Tibial artery (tissue), 4 donors: Measurements from ENCODE around the gene PAPOLA.

Source experiments
- DNase-seq, 2 donors: peaks; one replicate each; pipeline ENCODE4 v3.0.0-alpha.2; 2019
- H3K27ac ChIP-seq, 2 donors: fragments of 200-600 bp; sonication (generic) in 1 of 2; 1 replicate in 1 of 2; 2 replicates in 1 of 2; pipeline ENCODE4 v1.5.1; 2018 to 2019; ENCODE audit warnings: mild to moderate bottlenecking in 1 of 2
- H3K27me3 ChIP-seq, 2 donors: fragments of 200-600 bp; sonication (generic) in 1 of 2; one replicate each; pipeline versions ENCODE4 v1.5.1 to v1.6.0; 2016 to 2019
- H3K36me3 ChIP-seq, 3 donors: fragments of 200-600 bp; sonication (generic) in 2 of 3; one replicate each; pipeline ENCODE4 v1.5.1; 2016 to 2019; ENCODE audit warnings: mild to moderate bottlenecking in 2 of 3
- H3K4me1 ChIP-seq, 4 donors: fragments of 200-600 bp; sonication (generic) in 2 of 4; 1 replicate in 3 of 4; 2 replicates in 1 of 4; pipeline ENCODE4 v1.5.1; 2016 to 2019
- H3K4me3 ChIP-seq, 2 donors: fragments of 200-600 bp; sonication (generic) in 1 of 2; 1 replicate in 1 of 2; 2 replicates in 1 of 2; pipeline ENCODE4 v1.5.1; 2018 to 2019; ENCODE audit warnings: mild to moderate bottlenecking in 2 of 2
- H3K9me3 ChIP-seq, 3 donors: fragments of 200-600 bp; sonication (generic) in 1 of 3; one replicate each; pipeline ENCODE4 v1.5.1; 2016 to 2019
- intact Hi-C: fragments of 100-400 bp; cut with DNase I; formaldehyde crosslinking; loops from one replicate; pipeline ENCODE4 v1.15.0; 2023; ENCODE audit warnings: low total_unique reads
- TF ChIP-seq, protein P1 (sequence below), 2 experiments: fragments of 200-600 bp in 1 of 2; fragments of 450-650 bp in 1 of 2; IDR thresholded peaks; one replicate each; pipeline ENCODE4 v1.5.1; 2017 to 2019; ENCODE audit warnings: antibody characterized with exemption in 2 of 2, mild to moderate bottlenecking in 1 of 2, moderate library complexity in 1 of 2

The PAPOLA gene

DNA sequence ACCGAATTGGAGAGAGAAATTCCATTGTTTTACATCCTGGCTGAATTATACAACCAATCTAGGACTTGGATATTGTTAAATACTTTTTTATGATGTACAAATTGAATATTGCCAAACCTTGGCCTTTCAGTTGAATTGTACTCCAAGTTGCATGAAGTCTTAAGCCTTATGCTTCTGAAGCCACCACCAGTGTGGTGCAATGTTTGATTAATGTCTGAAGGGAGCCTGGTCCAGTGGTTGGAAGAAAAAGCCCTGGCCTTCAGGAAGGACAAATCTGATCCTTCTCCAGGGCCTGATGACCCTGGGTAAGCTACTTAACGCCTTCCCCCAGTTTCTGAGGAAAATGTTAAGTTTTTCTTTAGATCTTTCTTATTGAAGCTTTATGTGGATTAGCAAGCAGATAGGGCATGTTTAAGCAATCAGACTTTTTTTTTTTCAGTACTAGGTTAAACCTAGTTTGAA, 72.0 kb downstream of the PAPOLA start:
- no peak overlapping the region for H3K4me3 ChIP-seq
- intact Hi-C loops = no loop called here
- H3K36me3 ChIP-seq = peaks cover 0 to 5% (median 0%) of the 10 kb centered on the region in 3 donors
- DNase-seq = no peak
- H3K27me3 ChIP-seq = no peaks in the 10 kb centered on the region
- H3K27ac ChIP-seq = no peak overlapping the region
- H3K4me1 ChIP-seq = peaks cover 0 to 28% (median 19%) of the 10 kb centered on the region in 4 donors
- H3K9me3 ChIP-seq = no peaks in the 10 kb centered on the region
- TF ChIP-seq, protein P1, sequence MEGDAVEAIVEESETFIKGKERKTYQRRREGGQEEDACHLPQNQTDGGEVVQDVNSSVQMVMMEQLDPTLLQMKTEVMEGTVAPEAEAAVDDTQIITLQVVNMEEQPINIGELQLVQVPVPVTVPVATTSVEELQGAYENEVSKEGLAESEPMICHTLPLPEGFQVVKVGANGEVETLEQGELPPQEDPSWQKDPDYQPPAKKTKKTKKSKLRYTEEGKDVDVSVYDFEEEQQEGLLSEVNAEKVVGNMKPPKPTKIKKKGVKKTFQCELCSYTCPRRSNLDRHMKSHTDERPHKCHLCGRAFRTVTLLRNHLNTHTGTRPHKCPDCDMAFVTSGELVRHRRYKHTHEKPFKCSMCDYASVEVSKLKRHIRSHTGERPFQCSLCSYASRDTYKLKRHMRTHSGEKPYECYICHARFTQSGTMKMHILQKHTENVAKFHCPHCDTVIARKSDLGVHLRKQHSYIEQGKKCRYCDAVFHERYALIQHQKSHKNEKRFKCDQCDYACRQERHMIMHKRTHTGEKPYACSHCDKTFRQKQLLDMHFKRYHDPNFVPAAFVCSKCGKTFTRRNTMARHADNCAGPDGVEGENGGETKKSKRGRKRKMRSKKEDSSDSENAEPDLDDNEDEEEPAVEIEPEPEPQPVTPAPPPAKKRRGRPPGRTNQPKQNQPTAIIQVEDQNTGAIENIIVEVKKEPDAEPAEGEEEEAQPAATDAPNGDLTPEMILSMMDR (IDR thresholded peaks at IDR 0.05) = no peak

DNA sequence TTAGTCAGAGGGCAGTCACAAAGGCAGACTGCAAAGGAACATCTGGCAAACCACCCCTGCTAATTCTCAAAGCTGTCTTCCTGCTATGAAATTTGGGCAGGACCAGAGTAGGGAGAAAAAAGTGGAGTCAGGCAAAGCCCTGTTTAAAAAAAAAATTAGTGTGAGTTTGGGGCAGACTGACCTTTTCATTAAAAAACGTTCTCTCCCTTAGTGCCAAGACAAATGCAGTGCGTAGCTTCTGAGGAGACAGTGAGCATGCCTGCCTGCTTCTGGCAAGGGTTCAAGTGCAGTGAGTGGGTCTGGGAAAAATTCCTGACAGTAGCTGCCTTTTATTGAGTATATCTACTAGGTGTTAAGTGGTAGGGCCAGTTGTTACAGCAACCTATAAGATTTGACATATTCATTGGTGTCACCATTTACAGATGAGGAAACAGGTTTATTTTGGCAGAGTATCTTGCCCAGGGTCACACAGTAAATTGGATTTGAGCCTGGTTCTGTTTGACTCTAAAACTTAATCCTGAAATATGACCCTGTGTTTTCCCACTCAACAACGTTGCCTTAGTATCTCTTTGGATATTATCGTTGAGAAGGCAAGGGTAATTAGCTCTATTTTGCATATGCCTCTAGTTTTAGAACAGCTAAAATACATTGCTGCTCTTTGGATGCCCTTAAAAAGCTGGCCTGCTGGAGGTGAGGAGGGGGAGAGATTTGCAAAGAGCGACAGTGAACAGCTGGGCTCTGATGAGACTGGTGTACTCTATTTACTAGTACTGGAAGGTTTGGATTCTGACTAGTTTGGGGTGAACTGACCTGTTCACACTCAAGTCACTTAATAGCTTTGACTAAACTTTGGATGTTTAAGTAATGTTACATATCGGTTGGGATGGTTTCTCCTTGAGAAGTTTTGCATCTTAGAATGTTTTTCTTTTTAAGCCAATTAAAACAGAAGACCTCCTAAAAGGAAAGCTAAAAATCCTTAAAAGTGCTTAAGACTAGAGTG, 72.8 kb downstream of the PAPOLA start:
- DNase-seq = no peak
- TF ChIP-seq, protein P1 (IDR thresholded peaks at IDR 0.05) = no peak
- peaks cover 0 to 5% (median 0%) of the 10 kb centered on the region in 3 donors for H3K36me3 ChIP-seq
- no peak overlapping the region for H3K4me3 ChIP-seq
- H3K9me3 ChIP-seq = no peaks in the 10 kb centered on the region
- intact Hi-C loops = no loop called here
- no peak overlapping the region for H3K27ac ChIP-seq
- no peaks in the 10 kb centered on the region for H3K27me3 ChIP-seq
- H3K4me1 ChIP-seq = peaks cover 0 to 28% (median 19%) of the 10 kb centered on the region in 4 donors

DNA sequence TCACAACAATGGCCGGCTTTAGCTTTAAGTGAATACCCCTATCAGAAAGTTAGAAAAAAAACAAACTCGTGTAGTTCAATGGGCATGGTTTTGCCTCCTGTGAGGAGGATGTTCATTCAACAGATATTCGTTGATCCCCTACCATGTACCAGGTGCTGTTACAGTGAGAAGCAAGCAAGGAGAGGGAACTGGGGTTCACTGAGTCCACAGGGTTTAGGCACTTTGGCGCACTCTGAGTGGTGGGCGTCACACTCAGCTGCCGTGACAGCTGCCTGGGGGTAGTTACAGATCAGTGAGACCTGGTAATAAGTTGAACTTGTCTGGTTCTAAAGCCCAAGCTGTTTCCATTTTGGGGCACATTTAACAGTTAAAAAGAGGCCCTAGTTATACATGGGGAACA, 74.2 kb downstream of the PAPOLA start:
- Histone ChIP-seq H3K4me3 (no peak overlapping the region), H3K4me1 (peaks cover 0 to 28% (median 19%) of the 10 kb centered on the region in 4 donors), H3K36me3 (no peaks in the 10 kb centered on the region), H3K9me3 (no peaks in the 10 kb centered on the region), H3K27ac (no peak overlapping the region), H3K27me3 (no peaks in the 10 kb centered on the region)
- intact Hi-C loops = no loop called here
- TF ChIP-seq, protein P1 (IDR thresholded peaks at IDR 0.05) = no peak
- no peak for DNase-seq

DNA sequence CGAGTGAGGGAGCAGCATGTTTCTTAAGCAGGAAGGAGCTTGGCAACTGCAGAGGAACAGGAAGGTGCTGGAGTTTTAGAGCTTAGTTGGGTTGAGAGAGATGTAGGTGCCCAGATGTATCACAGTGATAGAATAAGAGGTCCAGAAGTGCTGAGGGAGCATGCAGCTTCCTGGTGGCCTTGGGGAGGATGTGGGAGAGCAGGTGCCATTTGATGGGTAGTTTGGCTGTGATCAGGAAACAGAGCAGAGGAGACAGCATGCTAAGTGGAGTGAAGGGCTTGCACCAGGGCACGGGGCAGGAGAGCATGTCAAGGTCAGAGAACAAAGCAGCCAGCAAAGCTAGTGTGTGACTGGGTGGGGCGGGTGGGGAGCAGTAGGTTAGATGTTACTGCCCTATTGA, 74.8 kb downstream of the PAPOLA start:
- intact Hi-C loops = no loop called here
- TF ChIP-seq, protein P1 (IDR thresholded peaks at IDR 0.05) = no peak

DNA sequence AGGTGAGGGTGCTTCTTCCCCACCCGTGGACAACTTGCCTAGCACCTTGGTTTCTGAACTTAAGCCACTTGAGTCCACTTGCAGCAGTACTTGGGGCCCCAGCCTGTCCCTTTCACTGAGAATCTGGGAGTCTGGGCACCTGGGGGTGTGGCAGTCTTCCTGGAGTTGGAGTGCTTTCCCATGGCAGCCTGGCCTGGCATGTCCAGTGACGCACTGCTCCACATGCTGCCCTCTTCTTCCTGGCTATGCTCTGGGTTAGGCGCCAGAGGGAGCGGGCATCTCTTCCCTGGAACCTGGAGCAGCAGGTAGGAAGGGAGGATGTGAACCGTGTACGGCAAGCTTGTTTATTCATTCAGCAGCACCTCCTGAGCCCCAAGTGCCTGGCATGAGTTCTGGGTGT, 76.4 kb downstream of the PAPOLA start:
- H3K4me1 ChIP-seq = peaks cover 0 to 17% (median 15%) of the 10 kb centered on the region in 4 donors
- H3K4me3 ChIP-seq = no peak overlapping the region
- intact Hi-C loops = no loop called here
- no peaks in the 10 kb centered on the region for H3K9me3 ChIP-seq
- DNase-seq = no peak
- no peak overlapping the region for H3K27ac ChIP-seq
- H3K27me3 ChIP-seq = peaks cover 0 to 7% of the 10 kb centered on the region in 2 donors
- TF ChIP-seq, protein P1 (IDR thresholded peaks at IDR 0.05) = no peak
- no peaks in the 10 kb centered on the region for H3K36me3 ChIP-seq

More for the DNA sequence above, 74.8 kb downstream of the PAPOLA start:
- Histone ChIP-seq H3K27me3 (no peaks in the 10 kb centered on the region), H3K4me3 (no peak overlapping the region), H3K36me3 (no peaks in the 10 kb centered on the region), H3K4me1 (peaks cover 0 to 28% (median 19%) of the 10 kb centered on the region in 4 donors), H3K27ac (no peak overlapping the region), H3K9me3 (no peaks in the 10 kb centered on the region)
- no peak for DNase-seq
